ENCODE results near the gene B3GNT8.
"Not testable (repeated sequence)": the region's sequence is repeated elsewhere in the genome, so short reads cannot be mapped to it uniquely, and the experiment has no call there.

B3GNT8 gene, protein sequence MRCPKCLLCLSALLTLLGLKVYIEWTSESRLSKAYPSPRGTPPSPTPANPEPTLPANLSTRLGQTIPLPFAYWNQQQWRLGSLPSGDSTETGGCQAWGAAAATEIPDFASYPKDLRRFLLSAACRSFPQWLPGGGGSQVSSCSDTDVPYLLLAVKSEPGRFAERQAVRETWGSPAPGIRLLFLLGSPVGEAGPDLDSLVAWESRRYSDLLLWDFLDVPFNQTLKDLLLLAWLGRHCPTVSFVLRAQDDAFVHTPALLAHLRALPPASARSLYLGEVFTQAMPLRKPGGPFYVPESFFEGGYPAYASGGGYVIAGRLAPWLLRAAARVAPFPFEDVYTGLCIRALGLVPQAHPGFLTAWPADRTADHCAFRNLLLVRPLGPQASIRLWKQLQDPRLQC

DNA sequence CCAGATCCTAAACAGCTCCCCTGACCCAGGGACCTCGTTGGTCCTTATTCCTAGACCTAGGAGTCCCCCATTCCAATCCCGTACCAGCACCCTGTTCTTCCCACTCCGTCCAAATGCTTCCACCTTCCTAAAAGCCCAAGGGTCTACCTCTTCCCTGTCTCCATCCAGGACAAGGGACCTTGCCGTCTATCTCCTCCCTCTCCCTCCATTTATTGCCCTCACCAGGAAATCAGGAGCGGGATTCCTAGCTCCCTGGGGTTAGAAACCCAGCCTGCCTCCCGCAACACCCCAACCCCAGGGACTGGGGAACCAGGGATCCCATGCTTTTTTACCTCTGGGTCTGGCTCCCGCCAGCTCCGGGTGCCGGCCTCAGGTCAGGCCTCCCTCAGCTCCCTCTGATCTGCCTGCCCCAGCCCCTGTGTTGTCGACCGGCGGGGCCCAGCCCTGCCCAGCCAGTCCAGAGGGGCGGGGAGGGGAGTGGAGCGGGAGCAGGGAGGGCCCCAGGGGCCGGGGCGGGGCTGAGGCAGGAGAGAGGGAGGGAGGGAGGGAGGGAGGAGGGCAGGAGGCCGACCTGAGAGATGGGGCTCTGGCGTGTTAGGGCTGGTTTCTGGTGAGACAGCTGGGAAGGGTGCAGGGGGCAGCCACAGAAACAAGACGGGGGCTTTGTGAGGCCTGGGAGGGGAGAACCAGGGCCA, at the start of gene B3GNT8:
Gene B3GNT8, minus strand, starts transcription at position 423 of the 695 bp plus-strand sequence. CDS start 596 bp downstream, outside the sequence.
- Histone ChIP-seq H3K27ac (ENCODE audit: low read depth, low read length) (peak within 1 kb of the TSS; percentile 52), H3K27me3 (ENCODE audit: control insufficient read depth, insufficient read depth, low read length) (no peaks in the 10 kb centered on the region), H3K4me1 (ENCODE audit: control insufficient read depth, insufficient read depth, low read length) (peaks cover 11% of the 10 kb centered on the region; the same call in 1 of the 2 replicates), H3K9me3 (ENCODE audit: control insufficient read depth, insufficient read depth, low read length) (no peaks in the 10 kb centered on the region), H3K4me3 (ENCODE audit: low read depth, low read length) (peak within 1 kb of the TSS; percentile 65), H3K36me3 (ENCODE audit: control insufficient read depth, insufficient read depth, low read length) (peaks cover 40% of the 10 kb centered on the region), H3K9ac (ENCODE audit: low read depth, low read length) (peak within 1 kb of the TSS; percentile 30; the same call in 1 of the 2 replicates)

DNA sequence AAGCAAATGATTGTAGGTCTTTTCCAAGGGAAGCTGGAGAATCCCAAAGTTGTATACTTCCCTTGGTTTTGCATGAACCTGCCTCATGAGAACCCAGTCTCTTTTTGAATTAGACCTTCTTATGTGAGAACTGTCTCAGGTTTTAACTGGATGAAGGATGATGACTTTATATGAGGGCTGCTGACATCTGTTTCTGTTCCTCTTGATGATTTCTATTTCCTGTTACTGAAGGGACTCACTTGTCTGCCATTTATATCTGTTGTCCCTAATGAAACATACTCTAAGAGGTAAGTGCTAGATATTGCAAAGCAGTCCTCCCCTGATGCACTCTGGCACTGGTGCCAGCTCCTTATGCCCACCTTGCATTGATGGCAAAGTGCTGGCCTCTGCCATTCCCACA, 49.4 kb upstream of the B3GNT8 start:
- Histone ChIP-seq H3K27me3 (ENCODE audit: control insufficient read depth, insufficient read depth, low read length) (no peaks in the 10 kb centered on the region), H3K9ac (ENCODE audit: low read depth, low read length) (no peak overlapping the region), H3K36me3 (ENCODE audit: control insufficient read depth, insufficient read depth, low read length) (no peaks in the 10 kb centered on the region), H3K9me3 (ENCODE audit: control insufficient read depth, insufficient read depth, low read length) (peaks cover 80% of the 10 kb centered on the region), H3K27ac (ENCODE audit: low read depth, low read length) (no peak overlapping the region), H3K4me1 (ENCODE audit: control insufficient read depth, insufficient read depth, low read length) (no peaks in the 10 kb centered on the region), H3K4me3 (ENCODE audit: low read depth, low read length) (no peak overlapping the region)

DNA sequence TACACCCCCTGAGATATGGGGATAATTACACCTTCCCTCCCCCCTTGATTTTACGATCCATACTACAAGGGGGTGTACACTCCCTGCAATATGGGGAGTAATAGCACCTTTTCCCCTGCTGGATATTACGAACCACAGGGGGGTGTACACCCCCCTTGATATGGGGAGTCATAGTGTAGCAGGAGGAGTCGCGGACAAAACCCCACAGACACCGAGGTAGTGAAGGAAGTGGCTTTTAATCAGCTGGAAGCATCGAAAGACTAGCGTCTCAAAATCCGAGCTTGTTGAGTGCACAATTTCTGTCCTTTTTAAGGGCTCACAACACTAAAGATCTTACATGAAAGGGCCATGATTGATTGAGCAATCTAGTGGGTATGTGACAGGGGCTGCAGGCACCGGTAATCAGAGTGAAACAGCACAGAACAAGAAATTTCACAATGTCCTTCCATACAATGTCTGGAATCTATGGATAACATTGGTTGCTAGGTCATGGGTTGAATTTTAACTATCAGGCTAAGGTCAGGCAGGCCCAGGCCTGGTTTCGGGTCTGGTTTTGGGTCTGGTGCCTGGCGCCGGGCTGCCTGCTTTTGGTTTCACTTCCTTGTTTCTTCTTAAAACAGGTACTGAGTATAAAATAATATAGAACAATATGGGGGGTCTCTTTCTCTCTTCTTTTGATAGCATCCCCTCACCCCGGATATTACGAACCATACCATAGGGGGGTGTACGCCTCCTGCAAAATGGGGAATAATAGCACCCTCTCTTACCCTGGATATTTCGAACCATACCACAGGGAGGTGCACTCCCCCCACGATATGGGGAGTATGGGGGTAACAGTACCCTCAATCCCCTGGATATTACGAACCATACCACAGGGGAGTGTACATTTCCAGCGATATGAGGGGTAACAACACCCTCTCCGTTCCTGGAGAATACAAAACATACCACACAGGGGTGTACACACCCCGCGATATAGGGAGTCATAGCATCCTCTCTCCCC, 36.4 kb upstream of the B3GNT8 start:
- H3K9me3 ChIP-seq (ENCODE audit: control insufficient read depth, insufficient read depth, low read length): peaks cover 53% of the 10 kb centered on the region
- not testable (repeated sequence) for H3K36me3 ChIP-seq (ENCODE audit: control insufficient read depth, insufficient read depth, low read length); H3K4me1 ChIP-seq (ENCODE audit: control insufficient read depth, insufficient read depth, low read length); H3K9ac ChIP-seq (ENCODE audit: low read depth, low read length); H3K27me3 ChIP-seq (ENCODE audit: control insufficient read depth, insufficient read depth, low read length); H3K27ac ChIP-seq (ENCODE audit: low read depth, low read length); H3K4me3 ChIP-seq (ENCODE audit: low read depth, low read length)

DNA sequence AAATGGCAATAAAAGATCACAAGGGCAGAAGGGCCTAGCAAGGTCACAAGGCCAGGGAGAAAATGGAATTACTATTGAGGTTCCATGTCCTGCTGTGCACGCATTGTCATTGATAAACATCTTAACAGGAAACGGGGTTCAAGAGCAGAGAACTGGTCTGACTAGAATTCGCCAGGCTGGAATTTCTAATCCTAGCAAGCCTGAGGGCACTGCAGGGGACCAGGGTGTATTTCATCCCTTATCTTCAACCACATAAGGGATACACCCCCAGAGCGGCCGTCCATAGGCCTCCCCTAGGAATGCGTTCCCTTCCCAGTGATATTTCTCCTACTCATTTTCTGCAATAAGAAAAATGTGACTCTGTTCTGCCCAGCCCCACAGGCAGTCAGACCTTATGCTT, 35.3 kb upstream of the B3GNT8 start:
- Histone ChIP-seq H3K9me3 (ENCODE audit: control insufficient read depth, insufficient read depth, low read length) (peaks cover 48% of the 10 kb centered on the region), H3K9ac (ENCODE audit: low read depth, low read length) (no peak overlapping the region), H3K27me3 (ENCODE audit: control insufficient read depth, insufficient read depth, low read length) (no peaks in the 10 kb centered on the region), H3K4me1 (ENCODE audit: control insufficient read depth, insufficient read depth, low read length) (no peaks in the 10 kb centered on the region), H3K27ac (ENCODE audit: low read depth, low read length) (no peak overlapping the region), H3K36me3 (ENCODE audit: control insufficient read depth, insufficient read depth, low read length) (no peaks in the 10 kb centered on the region), H3K4me3 (ENCODE audit: low read depth, low read length) (no peak overlapping the region)

DNA sequence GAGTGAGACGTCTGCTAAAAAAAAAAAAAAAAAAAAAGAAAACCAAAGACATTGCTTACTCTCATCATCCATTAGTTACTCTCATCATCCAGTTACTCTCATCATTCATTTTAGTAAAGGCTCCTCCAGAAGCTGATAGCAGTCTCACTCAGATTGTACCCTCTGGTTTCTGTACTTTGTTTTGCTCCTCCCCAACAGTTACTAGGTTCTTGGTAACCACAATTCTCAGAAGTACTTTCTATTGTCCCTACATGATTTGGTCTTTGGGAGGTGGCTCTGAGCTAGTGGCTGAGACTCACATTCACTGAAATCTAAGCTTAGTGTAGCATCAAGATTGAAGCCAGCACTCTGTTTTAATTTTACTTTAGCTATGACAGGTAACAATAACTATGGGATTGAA, 30.1 kb upstream of the B3GNT8 start:
- Histone ChIP-seq H3K9me3 (ENCODE audit: control insufficient read depth, insufficient read depth, low read length) (peaks cover 23% of the 10 kb centered on the region), H3K4me1 (ENCODE audit: control insufficient read depth, insufficient read depth, low read length) (no peaks in the 10 kb centered on the region), H3K27me3 (ENCODE audit: control insufficient read depth, insufficient read depth, low read length) (no peaks in the 10 kb centered on the region), H3K9ac (ENCODE audit: low read depth, low read length) (no peak overlapping the region), H3K27ac (ENCODE audit: low read depth, low read length) (no peak overlapping the region), H3K36me3 (ENCODE audit: control insufficient read depth, insufficient read depth, low read length) (no peaks in the 10 kb centered on the region), H3K4me3 (ENCODE audit: low read depth, low read length) (no peak overlapping the region)

DNA sequence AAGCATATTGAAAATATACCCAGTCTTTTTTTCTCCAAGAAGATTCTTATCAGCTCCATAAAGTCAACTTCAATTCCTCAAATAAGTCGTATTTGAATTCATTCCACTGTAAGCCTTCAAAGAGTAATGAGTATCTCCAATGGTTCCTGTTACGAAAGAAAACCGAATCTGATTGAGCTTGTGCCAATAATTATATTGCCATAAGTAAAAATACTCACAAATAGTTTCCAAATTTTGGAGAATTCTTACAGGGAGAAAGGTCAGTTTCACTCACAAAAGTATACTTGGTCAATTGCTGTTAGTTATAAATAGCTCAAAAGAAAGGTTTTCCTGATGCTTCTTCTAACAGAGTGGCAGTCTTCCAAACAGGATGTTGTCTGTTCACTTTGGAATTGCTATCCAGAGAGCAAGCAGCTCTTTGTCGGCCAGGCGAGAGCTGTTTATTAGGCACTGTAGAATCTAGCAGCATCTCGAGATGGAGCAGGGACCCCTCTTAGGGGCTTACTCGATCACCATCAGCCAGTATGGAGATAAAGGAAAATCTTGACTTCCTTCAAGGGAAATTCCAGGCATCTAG, 29.3 kb upstream of the B3GNT8 start:
- H3K4me1 ChIP-seq (ENCODE audit: control insufficient read depth, insufficient read depth, low read length): no peaks in the 10 kb centered on the region
- H3K9me3 ChIP-seq (ENCODE audit: control insufficient read depth, insufficient read depth, low read length): peaks cover 15% of the 10 kb centered on the region
- H3K27ac ChIP-seq (ENCODE audit: low read depth, low read length): no peak overlapping the region
- H3K4me3 ChIP-seq (ENCODE audit: low read depth, low read length): no peak overlapping the region
- H3K27me3 ChIP-seq (ENCODE audit: control insufficient read depth, insufficient read depth, low read length): no peaks in the 10 kb centered on the region
- H3K36me3 ChIP-seq (ENCODE audit: control insufficient read depth, insufficient read depth, low read length): no peaks in the 10 kb centered on the region
- H3K9ac ChIP-seq (ENCODE audit: low read depth, low read length): no peak overlapping the region

DNA sequence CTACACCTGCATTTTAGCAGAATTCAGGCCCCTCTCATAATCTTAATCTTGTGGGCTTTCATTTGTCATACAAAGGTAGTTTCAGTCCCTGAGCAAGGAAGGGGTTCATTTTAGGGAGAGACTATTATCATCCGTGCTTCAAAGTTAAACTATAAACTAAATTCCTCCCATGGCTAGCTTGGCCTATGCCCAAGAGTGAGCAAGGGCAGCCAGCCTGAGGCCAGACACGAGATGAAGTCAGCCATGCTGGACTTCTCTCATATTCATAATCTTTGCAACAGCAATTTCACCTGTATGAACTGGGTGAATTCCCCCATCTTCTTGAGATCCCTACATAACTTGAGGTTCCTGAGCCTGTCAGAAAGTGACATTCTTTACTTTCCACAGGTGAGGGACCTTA, 28.8 kb upstream of the B3GNT8 start:
- Histone ChIP-seq H3K27me3 (ENCODE audit: control insufficient read depth, insufficient read depth, low read length) (no peaks in the 10 kb centered on the region), H3K36me3 (ENCODE audit: control insufficient read depth, insufficient read depth, low read length) (no peaks in the 10 kb centered on the region), H3K4me3 (ENCODE audit: low read depth, low read length) (no peak overlapping the region), H3K4me1 (ENCODE audit: control insufficient read depth, insufficient read depth, low read length) (no peaks in the 10 kb centered on the region), H3K27ac (ENCODE audit: low read depth, low read length) (no peak overlapping the region), H3K9ac (ENCODE audit: low read depth, low read length) (no peak overlapping the region), H3K9me3 (ENCODE audit: control insufficient read depth, insufficient read depth, low read length) (peaks cover 10% of the 10 kb centered on the region)

DNA sequence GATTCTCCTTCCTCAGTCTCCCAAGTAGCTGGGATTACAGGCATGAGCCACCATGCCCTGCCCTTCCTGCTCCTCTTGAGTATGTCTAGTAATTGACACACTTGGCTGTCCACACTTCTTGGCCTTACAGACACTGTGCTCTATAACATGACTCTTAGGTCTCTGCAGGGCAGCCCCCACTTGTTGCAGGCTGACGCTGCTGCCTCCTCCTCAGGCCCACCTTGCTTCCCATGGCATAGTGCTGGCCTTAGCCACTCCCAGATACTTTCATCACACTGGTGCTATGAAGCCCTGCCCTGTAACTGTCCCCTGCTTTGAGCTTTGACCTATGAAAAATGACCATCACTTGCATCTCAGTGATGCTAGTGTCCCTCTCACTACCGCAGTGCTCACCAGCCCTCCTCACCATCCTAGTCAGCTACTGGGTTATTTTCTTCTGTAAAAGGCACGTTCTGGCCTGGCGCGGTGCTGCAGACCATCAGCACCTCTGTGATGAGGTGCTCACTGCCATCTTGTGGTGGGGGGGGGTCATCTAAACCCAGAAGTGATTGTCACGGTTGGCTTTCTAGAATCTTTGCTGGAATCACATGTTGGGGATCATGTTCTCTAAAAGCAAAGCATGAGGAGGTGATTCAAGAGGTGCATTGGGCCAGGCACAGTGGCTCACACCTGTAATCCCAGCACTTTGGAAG, 25.6 kb upstream of the B3GNT8 start:
- H3K27ac ChIP-seq (ENCODE audit: low read depth, low read length): no peak overlapping the region

DNA sequence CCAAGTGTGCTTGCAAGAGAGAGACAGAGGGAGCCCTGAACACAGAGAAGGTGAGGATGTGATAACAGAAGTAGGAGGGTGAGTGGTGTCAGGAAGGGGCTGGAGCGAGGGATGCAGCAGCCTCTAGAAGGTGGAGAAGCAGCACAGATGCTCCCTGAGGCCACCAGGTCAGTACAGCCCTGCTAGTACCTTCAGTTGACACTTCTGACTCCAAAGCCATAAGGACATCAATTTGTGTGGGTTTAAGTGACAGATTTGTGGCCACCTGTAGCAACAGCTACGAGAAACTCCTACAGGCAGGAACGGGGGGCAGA, 22.6 kb upstream of the B3GNT8 start:
- Histone ChIP-seq H3K9me3 (ENCODE audit: control insufficient read depth, insufficient read depth, low read length) (no peaks in the 10 kb centered on the region), H3K4me1 (ENCODE audit: control insufficient read depth, insufficient read depth, low read length) (no peaks in the 10 kb centered on the region), H3K27me3 (ENCODE audit: control insufficient read depth, insufficient read depth, low read length) (peaks cover 13% of the 10 kb centered on the region), H3K9ac (ENCODE audit: low read depth, low read length) (no peak overlapping the region), H3K4me3 (ENCODE audit: low read depth, low read length) (no peak overlapping the region), H3K36me3 (ENCODE audit: control insufficient read depth, insufficient read depth, low read length) (no peaks in the 10 kb centered on the region), H3K27ac (ENCODE audit: low read depth, low read length) (no peak overlapping the region)

More for the DNA sequence above, 25.6 kb upstream of the B3GNT8 start:
- Histone ChIP-seq H3K4me3 (ENCODE audit: low read depth, low read length) (no peak overlapping the region), H3K36me3 (ENCODE audit: control insufficient read depth, insufficient read depth, low read length) (no peaks in the 10 kb centered on the region), H3K27me3 (ENCODE audit: control insufficient read depth, insufficient read depth, low read length) (peaks cover 13% of the 10 kb centered on the region), H3K4me1 (ENCODE audit: control insufficient read depth, insufficient read depth, low read length) (no peaks in the 10 kb centered on the region), H3K9ac (ENCODE audit: low read depth, low read length) (no peak overlapping the region), H3K9me3 (ENCODE audit: control insufficient read depth, insufficient read depth, low read length) (no peaks in the 10 kb centered on the region; the same call in 1 of the 2 replicates)
